Stimulated activated CD4-positive, alpha-beta T cell treated with anti-CD3 and anti-CD28 coated beads, Interleukin-1b, Interleukin-23, amount 100 ng/mL, for 4 hours (primary cell): ENCODE data around the gene ANKS1B.
"Not testable (repeated sequence)": the region's sequence is repeated elsewhere in the genome, so short reads cannot be mapped to it uniquely, and the experiment has no call there.

ENCODE experiments used
- DNase-seq, 2 donors: peaks; one replicate each; pipeline ENCODE4 v3.0.0-alpha.2; 2020; ENCODE audit warnings: low read depth in 2 of 2

Gene ANKS1B

DNA sequence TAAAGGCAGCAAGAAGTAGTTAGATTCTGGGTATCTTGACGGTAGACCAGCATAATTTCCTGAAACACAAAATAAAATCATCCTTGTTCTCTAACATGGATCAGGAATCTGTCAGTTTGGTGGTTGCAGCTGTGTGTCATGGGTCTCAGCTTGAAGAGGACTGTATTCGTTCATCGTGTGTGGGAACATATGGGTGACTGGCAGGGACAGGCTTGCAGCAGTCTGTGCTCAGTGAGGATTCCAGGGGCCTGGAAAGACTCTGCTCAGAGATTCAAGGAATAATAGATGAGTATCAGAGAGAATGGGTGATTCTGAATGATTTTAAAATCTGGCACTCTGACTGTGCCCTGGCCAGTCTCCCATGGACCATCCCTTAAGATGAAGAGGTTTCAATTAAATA lies 918.0 kb downstream of the ANKS1B start:
- no peak for DNase-seq

DNA sequence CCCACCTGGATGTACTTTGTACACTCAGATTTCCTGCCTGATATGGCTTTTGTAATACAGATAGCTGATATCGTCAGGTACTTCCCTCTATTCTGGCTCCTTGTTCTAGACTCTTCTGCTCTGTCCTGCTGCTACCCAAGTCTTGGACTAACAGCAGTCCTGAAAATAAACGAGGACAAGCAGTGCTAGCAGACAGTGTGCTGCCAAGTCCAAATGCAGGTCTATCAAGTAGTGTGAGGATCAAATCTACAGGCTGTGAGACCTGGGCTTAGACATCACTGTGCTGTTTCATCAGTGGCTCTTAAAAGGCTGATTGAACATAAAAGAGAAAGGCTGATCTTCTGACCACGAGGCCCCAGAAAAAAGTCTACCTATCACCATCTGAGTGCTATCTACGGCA lies 921.6 kb downstream of the ANKS1B start:
- no peak for DNase-seq

DNA sequence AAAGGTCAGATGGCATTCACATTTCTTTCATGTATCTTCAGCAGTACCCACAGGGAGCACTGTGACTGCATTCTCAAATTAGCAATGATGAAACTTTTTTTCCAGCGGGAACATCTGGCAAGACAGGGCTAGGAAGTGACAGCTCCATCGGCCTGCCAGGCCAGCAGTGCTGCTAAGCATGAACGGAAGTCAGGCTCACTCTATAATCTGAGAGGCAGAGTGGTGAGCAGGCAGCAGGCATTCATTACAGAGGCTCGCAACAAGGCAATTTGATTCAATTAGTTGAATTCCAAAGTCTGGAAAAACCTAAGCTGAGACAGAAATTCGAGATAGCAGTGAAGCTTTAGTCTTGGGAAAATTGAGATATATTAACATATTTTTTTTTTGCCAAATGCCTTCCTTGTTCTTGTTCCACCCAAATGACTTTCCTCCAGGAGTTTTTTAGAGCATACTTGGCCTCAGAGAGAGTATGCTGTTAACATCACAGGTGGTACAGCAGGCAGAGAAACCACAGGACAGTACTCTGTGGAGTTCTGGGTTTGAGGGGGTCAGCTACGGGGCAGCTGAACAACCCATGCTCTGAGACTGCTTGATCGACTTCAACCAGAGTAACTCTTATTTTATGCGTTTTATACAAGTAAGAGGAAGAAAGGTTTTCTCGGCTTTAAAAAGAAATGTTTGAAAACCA lies 924.8 kb downstream of the ANKS1B start:
- DNase-seq: no peak

DNA sequence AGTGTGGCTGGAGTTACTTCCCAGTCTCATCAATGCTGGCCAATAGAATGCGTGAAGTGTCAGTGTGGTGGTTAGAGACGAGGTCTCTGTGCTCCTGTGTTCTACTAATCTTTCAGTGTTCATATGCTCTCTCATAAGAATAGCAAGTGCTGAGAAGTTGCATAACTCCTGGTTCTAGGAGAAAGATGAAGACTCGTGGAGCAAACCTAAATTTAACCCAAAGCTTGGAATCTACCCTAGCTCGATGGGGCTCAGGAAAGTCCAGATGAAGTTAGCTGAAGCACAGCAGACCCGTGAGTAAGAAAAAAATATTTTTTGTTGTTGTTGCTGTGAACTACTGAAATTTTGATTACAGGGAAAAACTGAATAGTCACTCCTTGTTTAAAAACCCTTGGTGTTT lies 927.1 kb downstream of the ANKS1B start:
- DNase-seq: no peak

DNA sequence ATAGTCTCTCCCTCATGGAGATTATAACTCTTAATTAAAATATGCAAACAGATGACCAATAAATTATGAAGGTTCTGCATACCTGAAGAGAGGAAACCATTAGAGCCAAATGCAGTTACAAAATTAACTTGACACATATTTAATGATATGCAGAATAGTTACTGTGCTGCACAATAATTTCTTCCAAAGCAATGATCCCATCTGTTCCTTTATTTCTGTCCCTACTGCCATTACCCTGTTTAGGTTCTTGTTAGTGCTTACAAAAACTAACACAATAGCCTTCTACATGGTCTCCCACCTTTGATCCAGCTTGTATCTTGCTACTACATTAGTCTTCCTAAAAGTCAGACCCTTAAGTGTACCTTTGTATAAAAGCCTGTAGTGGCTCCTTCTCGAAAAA lies 928.5 kb downstream of the ANKS1B start:
- DNase-seq: no peak

DNA sequence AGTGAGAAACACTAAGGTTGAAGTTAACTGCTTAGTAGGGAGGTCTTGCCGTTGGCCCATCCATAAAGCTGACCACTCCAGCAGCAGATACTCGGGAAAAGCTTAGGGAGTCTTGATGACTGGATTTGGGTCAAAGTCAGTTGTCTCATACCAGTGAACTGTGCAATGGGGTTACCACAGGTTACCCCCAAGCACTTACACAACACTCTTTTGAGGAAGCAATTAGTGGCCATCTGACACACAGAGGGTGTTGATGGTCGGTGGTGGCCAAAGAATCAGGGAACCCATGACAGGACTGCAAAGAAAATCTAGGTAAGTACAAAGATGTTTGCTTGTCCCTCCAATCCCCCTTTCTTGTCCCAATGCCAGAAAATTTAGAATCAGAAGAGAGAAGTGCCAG lies 929.4 kb downstream of the ANKS1B start:
- no peak for DNase-seq

DNA sequence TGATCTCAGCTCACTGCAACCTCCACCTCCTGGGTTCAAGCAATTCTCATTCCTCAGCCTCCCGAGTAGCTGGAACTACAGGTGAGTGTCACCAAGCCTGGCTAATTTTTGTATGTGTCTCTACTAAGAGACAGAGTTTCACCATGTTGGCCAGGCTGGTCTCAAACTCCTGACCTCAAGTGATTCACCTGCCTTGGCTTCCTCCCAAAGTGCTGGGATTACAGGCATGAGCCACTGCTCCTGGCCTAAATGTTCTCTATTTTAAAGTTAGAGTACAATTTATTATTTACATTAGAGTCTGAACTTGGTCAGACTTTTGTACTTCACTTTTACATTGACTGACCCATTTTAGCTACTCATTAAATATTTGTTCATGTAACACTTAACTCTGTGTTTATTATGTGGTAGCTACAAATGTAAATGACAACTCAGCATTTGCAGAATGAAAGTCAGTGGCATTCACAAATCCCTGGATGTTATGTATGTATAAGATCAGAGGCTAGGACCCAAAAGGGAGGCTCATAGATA lies 930.1 kb downstream of the ANKS1B start:
- DNase-seq: no peak

DNA sequence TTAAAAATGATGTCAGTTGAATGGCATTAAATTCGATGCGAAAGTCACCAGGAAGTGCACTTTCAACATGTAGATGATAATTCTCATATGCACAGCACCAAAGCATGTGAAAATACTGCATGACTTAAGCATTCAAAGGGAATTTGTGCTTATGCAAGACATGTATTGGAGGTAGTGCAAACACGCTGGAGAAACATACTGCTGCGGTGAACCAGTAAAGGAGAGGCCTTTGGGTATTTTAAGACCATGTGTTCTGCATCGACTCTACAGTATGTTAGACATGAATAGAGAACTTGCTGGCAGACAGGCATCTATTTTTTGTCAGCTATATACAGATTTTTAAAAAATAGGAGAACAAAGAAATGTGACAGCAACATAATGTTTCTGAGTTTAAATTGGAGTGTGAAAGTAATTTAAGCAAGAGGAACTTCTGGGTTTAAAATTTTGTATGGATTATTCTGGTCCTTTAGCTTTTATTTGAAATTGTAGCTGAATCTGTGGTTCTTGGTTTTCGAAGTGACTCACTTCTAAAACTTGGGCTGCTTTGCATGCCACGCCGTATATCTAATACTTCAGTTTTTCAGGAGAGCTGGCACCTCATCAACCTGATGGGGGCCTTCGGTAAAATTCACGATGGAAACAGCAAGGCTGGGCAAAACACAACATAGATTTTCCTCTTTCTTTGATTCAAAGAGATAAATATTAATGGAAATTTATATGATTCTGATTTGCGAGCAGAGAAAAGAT lies 930.9 kb downstream of the ANKS1B start:
- no peak for DNase-seq

DNA sequence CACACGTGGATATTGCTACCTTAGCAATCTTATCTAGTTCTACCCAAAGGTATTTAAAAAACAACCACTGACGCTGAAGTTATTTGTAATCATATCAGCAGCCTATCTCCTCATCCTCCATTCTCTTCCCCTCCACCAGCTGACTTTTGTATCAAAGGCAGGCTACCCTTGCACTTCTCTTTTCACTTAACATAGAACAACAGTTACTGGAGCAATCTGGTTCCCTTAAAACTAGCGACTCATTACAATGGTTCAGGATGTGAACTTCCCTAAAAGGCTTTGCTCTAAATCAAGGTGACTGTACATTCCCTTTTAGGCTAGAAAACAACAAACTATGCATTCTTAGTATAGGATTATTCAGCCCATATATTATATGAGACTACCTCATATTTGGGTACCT lies 935.0 kb downstream of the ANKS1B start:
- no peak for DNase-seq

DNA sequence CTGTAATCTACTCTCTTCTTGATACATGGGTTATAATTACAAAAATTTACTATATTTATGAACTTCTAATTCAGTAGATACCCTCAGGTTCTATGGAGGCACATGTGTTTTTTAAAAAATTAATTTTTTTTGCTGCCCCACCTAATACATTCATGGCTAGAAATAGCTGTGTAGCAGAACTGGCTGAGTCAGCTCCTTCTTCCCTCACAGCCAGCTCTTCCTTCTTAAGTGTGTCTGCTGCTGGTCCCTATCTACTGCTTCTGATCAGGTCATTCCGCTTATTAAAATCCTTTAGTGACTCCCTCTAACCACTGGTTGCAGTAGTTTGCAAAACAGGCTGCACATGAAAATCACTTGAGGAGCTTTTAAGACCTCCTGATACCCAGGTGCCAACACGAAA lies 939.6 kb downstream of the ANKS1B start:
- no peak for DNase-seq

DNA sequence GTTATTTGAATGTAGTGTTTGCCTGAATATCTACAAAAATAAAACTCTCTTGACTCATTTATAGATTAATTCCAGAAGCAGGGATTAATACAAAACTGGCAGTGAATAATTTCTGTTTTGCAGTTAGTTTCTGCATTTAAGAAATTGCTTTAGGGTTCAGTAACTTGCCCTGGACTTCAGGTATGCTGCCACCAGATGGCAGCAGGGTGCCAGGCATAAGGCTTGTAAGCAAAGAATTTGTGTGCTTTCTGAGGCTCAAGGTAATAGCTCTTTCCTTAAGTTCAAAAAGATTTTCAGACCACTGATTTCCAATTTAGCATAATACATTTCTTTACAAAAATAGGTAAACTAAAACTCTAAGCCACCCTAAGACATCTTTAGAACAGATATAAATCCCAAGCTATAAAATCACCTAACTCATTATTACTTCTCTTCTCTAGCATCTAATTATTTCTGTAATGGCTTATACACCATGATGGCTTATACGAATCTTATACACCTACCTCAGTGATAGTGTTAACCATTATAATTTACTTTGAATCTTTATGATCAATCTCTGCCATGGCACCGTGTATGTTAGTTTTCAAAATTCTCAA lies 941.3 kb downstream of the ANKS1B start:
- DNase-seq: peak; percentile 1 to 39

DNA sequence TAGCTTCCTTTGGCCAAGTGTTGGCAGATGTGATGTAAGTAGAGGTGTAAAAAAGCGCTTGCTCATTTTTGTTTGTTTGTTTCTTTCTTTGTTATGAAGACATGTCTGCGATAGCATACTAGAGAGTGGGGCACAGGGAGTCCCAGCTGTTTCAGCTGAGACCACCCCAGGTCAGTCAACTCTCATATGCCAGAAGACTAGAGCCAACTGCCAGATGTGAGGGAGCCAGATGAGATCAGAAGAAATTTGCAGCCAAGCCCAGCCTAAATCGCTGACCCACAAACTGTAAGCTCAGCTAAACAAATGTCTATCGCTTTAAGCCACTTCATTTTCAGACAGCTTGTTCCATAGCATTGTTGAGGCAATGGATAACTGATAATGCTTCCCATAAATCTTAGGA lies 942.5 kb downstream of the ANKS1B start:
- DNase-seq: no peak

DNA sequence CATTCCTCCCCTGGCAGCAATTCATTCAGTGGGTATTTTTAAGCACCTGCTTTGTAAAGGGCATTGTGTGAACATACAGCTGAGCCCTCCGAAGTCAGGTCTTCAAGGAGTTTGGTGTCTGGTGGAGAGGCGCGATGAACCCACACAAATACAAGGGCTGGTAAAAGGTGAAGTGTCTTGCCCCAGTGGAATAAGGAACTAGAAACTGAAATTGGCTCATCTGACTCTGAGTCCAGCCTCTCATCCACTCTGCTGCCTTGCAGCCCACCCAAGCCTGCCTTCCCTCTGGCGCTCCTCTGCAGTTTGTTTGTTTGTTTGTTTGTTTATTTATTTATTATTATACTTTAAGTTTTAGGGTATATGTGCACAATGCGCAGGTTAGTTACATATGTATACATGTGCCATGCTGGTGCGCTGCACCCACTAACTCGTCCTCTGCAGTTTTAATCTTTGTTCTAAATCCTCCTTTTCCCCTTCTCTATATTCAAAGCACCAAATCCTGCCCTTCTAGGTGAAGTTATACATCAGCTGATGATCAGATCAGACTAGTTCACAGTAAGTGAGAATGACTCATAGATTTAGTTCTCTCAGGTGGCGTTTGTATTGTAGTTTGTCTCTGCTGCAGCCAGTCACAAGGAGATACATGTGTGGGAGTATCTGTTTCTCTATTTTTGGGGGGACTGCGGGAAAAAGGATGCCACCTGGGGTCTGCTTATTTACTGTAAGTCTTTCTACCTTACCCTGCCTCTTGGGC lies 945.2 kb downstream of the ANKS1B start:
- DNase-seq: no peak

DNA sequence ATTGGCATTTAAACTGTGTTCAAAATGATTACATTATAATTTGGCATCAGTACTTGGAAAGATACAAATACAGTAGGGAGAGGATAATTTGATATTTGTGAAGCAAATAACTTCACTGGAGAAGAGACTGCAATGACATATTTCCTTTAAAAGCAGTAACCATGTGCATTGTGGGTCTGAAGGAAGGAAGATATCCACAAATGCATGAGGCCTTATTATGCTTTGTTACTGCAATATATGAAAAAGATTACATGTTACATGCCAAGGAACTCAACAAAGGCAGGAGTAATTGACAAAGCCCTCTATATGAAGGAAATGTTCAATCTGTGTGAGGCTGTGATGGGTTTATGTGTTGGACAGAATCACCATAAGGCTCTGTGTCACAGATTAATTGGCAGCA lies 948.2 kb downstream of the ANKS1B start:
- DNase-seq: no peak

DNA sequence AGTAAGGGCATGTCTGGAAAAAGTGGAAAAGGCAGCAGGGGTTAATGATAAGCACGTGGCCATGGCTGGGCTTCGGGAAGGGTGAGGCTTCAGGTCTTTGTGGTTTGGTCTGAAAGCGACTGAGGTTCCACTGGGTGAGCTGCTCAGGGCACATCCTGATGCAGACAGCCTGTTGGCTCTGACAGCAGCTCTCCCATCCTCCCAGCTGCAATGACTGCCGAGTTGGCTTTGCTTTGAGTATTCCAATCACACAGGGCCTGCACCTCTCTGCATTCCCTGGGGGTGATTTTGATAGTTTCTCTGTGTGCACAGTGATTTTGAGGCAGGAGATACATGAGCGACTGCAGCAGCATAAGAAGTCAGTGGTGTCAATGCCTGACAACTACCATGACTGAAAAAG lies 948.9 kb downstream of the ANKS1B start:
- DNase-seq: no peak

DNA sequence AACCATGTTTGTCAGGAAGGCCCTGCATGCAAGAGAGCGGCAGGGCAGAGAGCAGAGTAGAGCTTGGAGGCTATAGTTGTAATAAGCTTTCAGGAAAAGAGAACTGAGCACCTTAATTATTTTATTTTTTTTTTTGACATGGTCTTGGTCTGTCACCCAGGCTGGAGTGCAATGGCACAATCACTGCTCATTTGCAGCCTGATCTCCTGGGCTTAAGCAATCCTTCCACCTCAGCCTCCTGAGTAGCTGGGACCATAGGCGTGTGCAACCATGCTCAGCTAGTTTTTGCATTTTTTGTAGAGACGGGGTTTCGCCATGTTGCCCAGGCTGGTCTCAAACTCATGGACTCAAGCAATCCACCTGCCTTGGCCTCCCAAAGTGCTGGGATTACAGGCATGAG lies 950.5 kb downstream of the ANKS1B start:
- DNase-seq: not testable (repeated sequence)

DNA sequence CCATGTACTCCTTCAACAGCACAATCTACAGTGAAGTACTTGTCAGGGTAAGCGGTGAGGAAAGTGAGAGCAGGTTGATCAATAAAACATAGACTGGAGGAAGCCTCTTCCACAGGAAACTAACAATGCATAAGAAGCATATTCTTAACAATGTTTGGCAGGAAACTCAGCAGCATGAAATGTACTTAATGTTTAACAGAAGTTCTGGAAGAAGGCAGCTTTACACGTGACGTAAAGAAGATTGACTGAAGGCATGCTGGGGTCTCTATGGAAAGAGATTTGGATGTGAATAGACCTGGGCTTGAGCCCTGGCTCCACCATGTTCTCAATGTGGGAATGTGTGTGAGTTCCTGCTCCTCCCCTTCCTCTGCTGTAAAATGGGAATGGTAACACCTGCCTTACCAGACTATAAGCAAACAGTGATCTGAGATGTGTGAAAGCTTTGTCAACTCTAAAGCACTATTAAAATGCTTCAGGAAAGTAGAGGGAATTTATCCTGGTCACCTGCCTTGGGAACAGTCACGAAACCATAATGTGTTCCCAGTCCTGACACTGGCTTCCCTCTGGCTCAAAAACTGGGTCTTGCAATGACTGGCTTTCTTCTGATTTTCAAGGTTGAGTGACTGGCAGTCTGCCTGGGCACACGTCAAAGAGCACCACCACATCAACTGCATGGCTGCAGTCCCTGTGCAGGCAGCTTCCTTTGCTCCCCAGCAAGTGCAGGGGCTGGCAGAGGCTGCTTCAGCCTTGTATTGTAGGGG lies 955.0 kb downstream of the ANKS1B start:
- DNase-seq: no peak

DNA sequence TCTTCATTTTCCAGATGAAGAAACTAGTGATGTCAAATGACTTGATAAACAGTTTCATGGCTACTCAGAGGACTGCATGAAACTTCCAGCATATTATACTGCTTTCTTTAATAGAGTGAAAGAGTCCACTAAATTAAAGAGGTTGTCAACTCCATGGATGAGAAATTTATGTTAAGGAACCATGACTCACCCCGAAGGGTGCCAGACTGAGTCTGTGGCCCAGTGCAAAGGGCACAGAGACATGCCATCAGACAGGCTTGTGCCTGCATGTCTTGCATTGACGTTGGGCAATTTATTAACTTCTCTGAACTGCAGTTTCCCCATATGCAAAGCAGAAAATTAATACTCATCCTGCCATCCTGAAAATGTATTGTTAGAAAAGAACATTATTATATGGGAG lies 957.3 kb downstream of the ANKS1B start:
- DNase-seq: no peak

DNA sequence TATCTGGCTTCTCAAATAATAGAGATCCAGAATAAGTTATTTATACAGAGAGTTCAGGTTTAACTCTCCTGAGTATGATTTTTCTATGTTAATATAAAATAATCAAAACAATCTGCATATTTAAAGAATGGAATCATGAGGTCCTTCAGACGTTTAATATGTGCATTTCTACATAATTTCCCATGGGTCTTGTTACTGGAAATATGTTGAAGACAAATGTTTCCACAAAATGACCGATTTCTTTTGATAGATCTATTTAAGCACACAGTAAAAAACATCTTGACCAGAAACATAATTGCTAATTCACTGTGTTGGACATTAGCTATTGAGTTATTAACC lies 957.7 kb downstream of the ANKS1B start:
- no peak for DNase-seq

DNA sequence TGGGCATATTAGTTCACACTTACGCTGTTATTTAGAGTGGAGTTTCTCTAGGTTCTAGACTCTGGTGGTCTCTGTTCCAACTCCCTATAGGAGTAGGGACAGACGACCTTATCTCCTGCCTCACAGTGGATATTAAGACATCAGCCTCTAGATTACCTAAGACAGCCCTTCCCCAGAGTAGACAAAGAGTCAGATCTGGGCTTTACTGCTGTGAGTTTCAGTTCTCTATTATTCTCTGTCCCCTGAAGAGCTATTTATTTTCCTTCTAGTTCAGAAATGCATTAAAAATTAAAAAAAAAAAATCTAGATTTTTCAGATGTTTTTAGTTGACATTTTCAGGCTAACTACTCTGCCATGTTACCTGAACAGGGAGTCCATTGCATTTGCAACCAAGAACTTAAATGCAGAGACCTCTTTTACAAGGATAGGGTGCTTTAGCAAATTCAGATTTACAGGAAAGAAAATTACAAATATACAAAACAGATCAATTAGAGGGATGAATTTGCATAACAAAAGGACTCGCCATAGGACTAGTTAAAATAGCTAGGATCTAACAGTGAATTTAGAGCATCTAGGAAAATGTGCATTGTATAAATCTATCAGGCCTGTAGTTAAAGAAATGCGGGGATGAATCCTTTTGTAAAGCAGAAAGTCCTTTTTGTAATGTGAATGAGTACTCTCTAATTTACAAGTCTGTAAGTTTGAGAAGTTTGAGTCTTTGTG lies 958.2 kb downstream of the ANKS1B start:
- DNase-seq: no peak

DNA sequence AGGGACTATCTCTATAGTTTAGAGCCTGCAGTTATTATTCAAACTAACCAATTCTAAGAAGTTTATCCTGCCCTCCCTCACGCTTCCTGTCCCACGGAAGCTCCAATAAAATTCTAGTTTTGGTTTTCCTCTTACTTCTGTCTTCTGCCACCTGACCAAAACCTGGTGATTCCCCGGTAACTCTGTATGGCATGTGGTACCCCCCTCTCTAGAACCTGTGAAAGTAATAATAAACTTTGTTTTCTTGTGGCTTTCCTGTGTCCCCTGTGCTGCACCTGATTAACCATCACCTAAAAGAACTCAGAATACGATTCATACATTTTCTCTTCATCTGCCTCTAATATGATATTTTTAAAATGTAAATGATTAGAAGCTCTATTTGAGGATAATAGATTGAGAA lies 959.9 kb downstream of the ANKS1B start:
- DNase-seq: no peak
